ENCODE results near the gene CLIP4. TPM values are rescaled to one million over a fixed set of nuclear protein-coding genes. Genes with fewer than 3 reads are reported as not detected.

The CLIP4 gene
- total and polyA plus RNA-seq, 2 of the 13 experiments (the other 11 are each of a cell fraction or from before 2014, with no cell fraction given) = 0.46 to 0.49 TPM

DNA sequence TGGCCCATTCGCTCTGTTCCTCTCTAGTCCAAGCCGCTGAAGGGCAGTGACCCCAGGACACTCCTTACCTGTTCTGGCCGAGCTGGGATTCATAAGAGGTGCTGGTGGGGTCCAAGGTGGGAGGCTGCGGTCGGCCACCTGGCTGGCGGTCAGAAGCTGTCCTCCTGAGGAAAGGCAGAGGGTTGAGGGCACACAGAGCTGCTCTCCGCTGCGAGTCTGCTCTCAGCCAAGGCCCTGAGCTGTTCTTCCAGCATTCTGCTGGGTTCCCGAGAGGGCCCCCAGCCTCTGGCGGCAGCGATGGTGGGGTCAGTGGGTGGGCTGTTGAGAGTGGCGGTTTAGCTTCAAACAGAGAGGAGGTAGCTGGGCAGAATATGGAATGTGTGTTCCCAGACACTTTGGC is 44.7 kb upstream of the CLIP4 start (continued):
- TF ChIP-seq, protein P1, sequence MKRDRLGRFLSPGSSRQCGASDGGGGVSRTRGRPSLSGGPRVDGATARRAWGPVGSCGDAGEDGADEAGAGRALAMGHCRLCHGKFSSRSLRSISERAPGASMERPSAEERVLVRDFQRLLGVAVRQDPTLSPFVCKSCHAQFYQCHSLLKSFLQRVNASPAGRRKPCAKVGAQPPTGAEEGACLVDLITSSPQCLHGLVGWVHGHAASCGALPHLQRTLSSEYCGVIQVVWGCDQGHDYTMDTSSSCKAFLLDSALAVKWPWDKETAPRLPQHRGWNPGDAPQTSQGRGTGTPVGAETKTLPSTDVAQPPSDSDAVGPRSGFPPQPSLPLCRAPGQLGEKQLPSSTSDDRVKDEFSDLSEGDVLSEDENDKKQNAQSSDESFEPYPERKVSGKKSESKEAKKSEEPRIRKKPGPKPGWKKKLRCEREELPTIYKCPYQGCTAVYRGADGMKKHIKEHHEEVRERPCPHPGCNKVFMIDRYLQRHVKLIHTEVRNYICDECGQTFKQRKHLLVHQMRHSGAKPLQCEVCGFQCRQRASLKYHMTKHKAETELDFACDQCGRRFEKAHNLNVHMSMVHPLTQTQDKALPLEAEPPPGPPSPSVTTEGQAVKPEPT (CRISPR knock-in tag; IDR thresholded peaks at IDR 0.05; ENCODE audit: low read depth) = no peak
- TF ChIP-seq ZNF7 (CRISPR knock-in tag; IDR thresholded peaks at IDR 0.05) (no peak), HOXA9 (CRISPR knock-in tag; IDR thresholded peaks at IDR 0.05; ENCODE audit: borderline replicate concordance) (no peak), SMARCE1 (IDR thresholded peaks at IDR 0.05; ENCODE audit: borderline replicate concordance) (no peak), XBP1 (CRISPR knock-in tag; IDR thresholded peaks at IDR 0.05) (no peak)
- TF ChIP-seq, protein P2, sequence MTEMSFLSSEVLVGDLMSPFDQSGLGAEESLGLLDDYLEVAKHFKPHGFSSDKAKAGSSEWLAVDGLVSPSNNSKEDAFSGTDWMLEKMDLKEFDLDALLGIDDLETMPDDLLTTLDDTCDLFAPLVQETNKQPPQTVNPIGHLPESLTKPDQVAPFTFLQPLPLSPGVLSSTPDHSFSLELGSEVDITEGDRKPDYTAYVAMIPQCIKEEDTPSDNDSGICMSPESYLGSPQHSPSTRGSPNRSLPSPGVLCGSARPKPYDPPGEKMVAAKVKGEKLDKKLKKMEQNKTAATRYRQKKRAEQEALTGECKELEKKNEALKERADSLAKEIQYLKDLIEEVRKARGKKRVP (CRISPR knock-in tag; IDR thresholded peaks at IDR 0.05) = no peak

DNA sequence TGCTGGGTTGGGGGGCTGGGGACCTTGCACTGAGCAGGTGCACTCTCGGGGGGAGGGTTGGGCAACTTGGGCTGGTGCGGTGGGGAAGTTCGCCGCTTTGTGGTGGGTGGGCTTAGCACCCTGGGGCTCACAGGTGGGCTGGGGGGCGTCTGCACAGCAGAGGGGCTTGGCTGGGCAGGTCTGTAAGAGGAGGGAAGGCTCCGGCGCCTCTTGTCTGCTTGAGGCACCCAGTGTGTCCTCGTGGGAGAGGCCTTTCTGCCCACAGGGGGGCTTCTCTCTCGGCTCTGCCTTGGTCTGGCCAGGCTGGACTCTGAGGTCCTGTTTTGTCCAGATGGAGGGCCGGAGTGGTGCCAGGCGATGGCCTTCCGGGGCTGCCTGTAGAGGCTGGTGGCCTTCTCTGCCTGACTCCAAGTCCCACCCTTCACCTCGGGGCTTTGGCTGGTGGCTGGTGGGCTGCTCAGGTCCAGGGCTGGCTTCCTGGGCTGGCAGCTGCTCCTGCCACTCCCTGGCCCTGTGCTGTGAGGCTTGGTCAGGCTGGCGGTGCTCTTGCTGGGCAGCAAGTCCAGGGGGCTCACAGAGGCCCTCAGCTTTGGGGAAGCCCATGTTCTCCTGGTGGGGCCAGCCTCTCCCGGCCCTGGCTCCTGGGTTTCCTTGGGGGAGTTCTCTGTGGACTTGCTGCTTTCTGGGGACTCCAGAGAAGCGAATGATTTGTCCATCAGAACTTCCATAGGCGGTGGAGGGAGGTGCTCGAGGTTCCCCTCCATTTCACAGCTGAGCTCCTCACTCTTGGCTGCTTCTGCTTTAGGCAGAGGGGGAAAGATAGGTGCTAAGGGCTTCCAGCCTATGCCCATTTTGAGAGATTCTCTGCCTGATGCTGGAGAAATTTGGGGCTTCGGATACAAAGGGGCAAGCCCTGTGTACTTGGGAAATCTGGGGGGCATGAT is 43.9 kb upstream of the CLIP4 start:
- Histone ChIP-seq H3K4me3 (replicated peaks in 1 of 3; ENCODE audit: insufficient read depth in 1 of 3, low read depth in 2 of 3, low read length in 3 of 3) (no peak overlapping the region), H3K27me3 (ENCODE audit: control insufficient read depth in 1 of 2, insufficient read depth in 2 of 2, low read length in 2 of 2) (peaks cover 8 to 68% of the 10 kb centered on the region in 2 experiments), H3K27ac (ENCODE audit: extremely low read length, insufficient read depth, low read length) (no peak overlapping the region), H3K9ac (ENCODE audit: insufficient read depth, low read depth, low read length) (no peak overlapping the region), H3K36me3 (replicated peaks in 1 of 2; ENCODE audit: control insufficient read depth in 1 of 2, insufficient read depth in 2 of 2, low read length in 2 of 2) (no peaks in the 10 kb centered on the region), H2AFZ (ENCODE audit: low read length) (no peak overlapping the region), H3K79me2 (ENCODE audit: insufficient read depth, low read length) (no peaks in the 10 kb centered on the region), H3K9me3 (ENCODE audit: low read length) (no peaks in the 10 kb centered on the region), H3K4me1 (ENCODE audit: insufficient read depth, low read length) (no peaks in the 10 kb centered on the region), H3K4me2 (ENCODE audit: low read depth, low read length) (no peak overlapping the region), H4K20me1 (ENCODE audit: insufficient read depth, low read length) (no peaks in the 10 kb centered on the region)
- DNase-seq (ENCODE audit: low spot score) (no peak), FAIRE-seq (no peak), ATAC-seq (no peak)
- 36% methylated on average over 11 of the region's 19 CpGs for WGBS (ENCODE audit: low lambda C conversion rate)
- ChIA-PET POLR2A (no interaction called here), CTCF (ENCODE audit: low intra/inter-chr PET ratio, low total read pairs) (no interaction called here)
- in situ Hi-C loops (cut with HindIII; ENCODE audit: extremely low pct_ligation_motif_present, low pct_unique_long_range_greater_than_20kb) = no loop called here
- TF ChIP-seq HOXA9 (CRISPR knock-in tag; IDR thresholded peaks at IDR 0.05; ENCODE audit: borderline replicate concordance) = no peak
- TF ChIP-seq ZNF296 (CRISPR knock-in tag; conservative IDR thresholded peaks at IDR 0.05) = no peak
- TF ChIP-seq ZNF160 (CRISPR knock-in tag; IDR thresholded peaks at IDR 0.05) = no peak
- TF ChIP-seq ZNF678 (CRISPR knock-in tag; IDR thresholded peaks at IDR 0.05) = no peak
- TF ChIP-seq DMAP1 (CRISPR knock-in tag; IDR thresholded peaks at IDR 0.05) = no peak
- TF ChIP-seq RAD51 (IDR thresholded peaks at IDR 0.05; ENCODE audit: borderline replicate concordance) = no peak
- no peak for TF ChIP-seq SMAD3 (CRISPR knock-in tag; IDR thresholded peaks at IDR 0.05)
- TF ChIP-seq, protein P3, sequence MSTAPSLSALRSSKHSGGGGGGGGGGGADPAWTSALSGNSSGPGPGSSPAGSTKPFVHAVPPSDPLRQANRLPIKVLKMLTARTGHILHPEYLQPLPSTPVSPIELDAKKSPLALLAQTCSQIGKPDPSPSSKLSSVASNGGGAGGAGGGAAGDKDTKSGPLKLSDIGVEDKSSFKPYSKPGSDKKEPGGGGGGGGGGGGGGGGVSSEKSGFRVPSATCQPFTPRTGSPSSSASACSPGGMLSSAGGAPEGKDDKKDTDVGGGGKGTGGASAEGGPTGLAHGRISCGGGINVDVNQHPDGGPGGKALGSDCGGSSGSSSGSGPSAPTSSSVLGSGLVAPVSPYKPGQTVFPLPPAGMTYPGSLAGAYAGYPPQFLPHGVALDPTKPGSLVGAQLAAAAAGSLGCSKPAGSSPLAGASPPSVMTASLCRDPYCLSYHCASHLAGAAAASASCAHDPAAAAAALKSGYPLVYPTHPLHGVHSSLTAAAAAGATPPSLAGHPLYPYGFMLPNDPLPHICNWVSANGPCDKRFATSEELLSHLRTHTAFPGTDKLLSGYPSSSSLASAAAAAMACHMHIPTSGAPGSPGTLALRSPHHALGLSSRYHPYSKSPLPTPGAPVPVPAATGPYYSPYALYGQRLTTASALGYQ (CRISPR knock-in tag; IDR thresholded peaks at IDR 0.05) = no peak
- TF ChIP-seq SP1 (IDR thresholded peaks at IDR 0.05) = no peak
- TF ChIP-seq SP1 (CRISPR knock-in tag; IDR thresholded peaks at IDR 0.05) = no peak
- no peak for TF ChIP-seq ZNF354B (CRISPR knock-in tag; IDR thresholded peaks at IDR 0.05)
- TF ChIP-seq ZSCAN30 (CRISPR knock-in tag; IDR thresholded peaks at IDR 0.05) = no peak
- BruUV-seq (replicated peaks) = no TSS peak
- intact Hi-C loops (cut with micrococcal nuclease; ENCODE audit: unreplicated experiment) = no loop called here
